Nephron progenitor cell (in vitro differentiated cells): ENCODE data around the gene SLC26A9.
A peak's percentile ranks its signal among the peaks of the same experiment; 100 is the strongest.

Source experiments
- DNase-seq: peaks from one replicate; pipeline ENCODE4 v3.0.0; 2021
- H3K27ac Mint-ChIP-seq: 2 replicates; pipeline ENCODE4 v1.8.0; 2021; ENCODE audit warnings: mild to moderate bottlenecking, moderate library complexity, mixed read lengths
- H3K27me3 Mint-ChIP-seq: 2 replicates; pipeline ENCODE4 v1.8.0; 2021; ENCODE audit warnings: mild to moderate bottlenecking, low read depth, mixed read lengths; ENCODE audit not compliant: poor library complexity
- H3K36me3 Mint-ChIP-seq: 2 replicates; pipeline ENCODE4 v1.8.0; 2021; ENCODE audit warnings: low read depth, mixed read lengths
- H3K4me1 Mint-ChIP-seq: 2 replicates; pipeline ENCODE4 v1.8.0; 2021; ENCODE audit warnings: mixed read lengths
- H3K4me3 Mint-ChIP-seq: 2 replicates; pipeline ENCODE4 v1.8.0; 2021; ENCODE audit warnings: mild to moderate bottlenecking, moderate library complexity, mixed read lengths
- H3K9me3 Mint-ChIP-seq: 2 replicates; pipeline ENCODE4 v1.8.0; 2021; ENCODE audit warnings: mild to moderate bottlenecking, moderate library complexity, mixed read lengths
- CTCF ChIP-seq: fragments of 200-600 bp; sonication (generic); IDR thresholded peaks from 2 replicates; pipeline ENCODE4 v1.5.0; 2021; ENCODE audit warnings: antibody characterized with exemption

Gene SLC26A9

GRCh38 chr1:205944525-205944924, 1.3 kb upstream of the SLC26A9 start:
- Mint-ChIP-seq H3K27me3 (peaks cover 26% of the 10 kb centered on the region), H3K4me3 (no peak overlapping the region), H3K27ac (no peak overlapping the region), H3K9me3 (no peaks in the 10 kb centered on the region), H3K36me3 (no peaks in the 10 kb centered on the region), H3K4me1 (peaks cover 30% of the 10 kb centered on the region)
- no peak for DNase-seq
- TF ChIP-seq CTCF = no peak

- Mint-ChIP-seq H3K27ac (no peak overlapping the region), H3K9me3 (no peaks in the 10 kb centered on the region), H3K27me3 (peaks cover 38% of the 10 kb centered on the region), H3K4me1 (peaks cover 32% of the 10 kb centered on the region), H3K4me3 (no peak overlapping the region), H3K36me3 (no peaks in the 10 kb centered on the region)
- no peak for DNase-seq
- no peak for TF ChIP-seq CTCF
Observed at GRCh38 chr1:205942631-205943159, 561 bp downstream of the SLC26A9 start.

- Mint-ChIP-seq H3K27ac (no peak overlapping the region), H3K4me1 (peaks cover 32% of the 10 kb centered on the region), H3K9me3 (no peaks in the 10 kb centered on the region), H3K36me3 (no peaks in the 10 kb centered on the region), H3K4me3 (no peak overlapping the region), H3K27me3 (peaks cover 33% of the 10 kb centered on the region)
- DNase-seq = no peak
- no peak for TF ChIP-seq CTCF
Observed at GRCh38 chr1:205940710-205941109, 2.5 kb downstream of the SLC26A9 start.

- peak; percentile 28 for TF ChIP-seq CTCF
- Mint-ChIP-seq H3K9me3 (no peaks in the 10 kb centered on the region), H3K27ac (no peak overlapping the region), H3K4me1 (peaks cover 32% of the 10 kb centered on the region), H3K36me3 (no peaks in the 10 kb centered on the region), H3K4me3 (no peak overlapping the region), H3K27me3 (peaks cover 33% of the 10 kb centered on the region)
- DNase-seq = peak; percentile 33
Observed at GRCh38 chr1:205939690-205940330, 3.4 kb downstream of the SLC26A9 start.

GRCh38 chr1:205938682-205939081, 4.6 kb downstream of the SLC26A9 start:
- DNase-seq = no peak
- no peak overlapping the region for H3K4me3 Mint-ChIP-seq
- no peak for TF ChIP-seq CTCF
- no peaks in the 10 kb centered on the region for H3K9me3 Mint-ChIP-seq
- no peaks in the 10 kb centered on the region for H3K36me3 Mint-ChIP-seq
- peaks cover 37% of the 10 kb centered on the region for H3K4me1 Mint-ChIP-seq
- peaks cover 28% of the 10 kb centered on the region for H3K27me3 Mint-ChIP-seq
- no peak overlapping the region for H3K27ac Mint-ChIP-seq
